GM12891 (cell line): ENCODE measurements around the gene AMBRA1.
A peak's percentile ranks its signal among the peaks of the same experiment; 100 is the strongest.

ENCODE experiments used
- DNase-seq: peaks from one replicate; pipeline ENCODE4 v3.0.0; 2011; ENCODE audit warnings: low spot score; ENCODE audit not compliant: insufficient read length
- FAIRE-seq: peaks from 2 replicates; lab custom pipeline; 2011; peaks lifted over from hg19 to GRCh38; lab: Jason Lieb, UNC
- PAX5 ChIP-seq: IDR thresholded peaks from 2 replicates; pipeline ENCODE4 v1.6.1; 2011; ENCODE audit warnings: low read length, moderate library complexity, mild to moderate bottlenecking; ENCODE audit not compliant: insufficient read depth, severe bottlenecking
- POLR2A ChIP-seq: IDR thresholded peaks from 2 replicates; pipeline ENCODE4 v1.6.1; 2011; ENCODE audit warnings: low read depth, low read length, control low read depth
- POLR2AphosphoS5 ChIP-seq: IDR thresholded peaks from 2 replicates; pipeline ENCODE4 v1.6.1; 2011; ENCODE audit warnings: low read depth, low read length, control low read depth
- POU2F2 ChIP-seq: IDR thresholded peaks from 2 replicates; pipeline ENCODE4 v1.6.1; 2011; ENCODE audit warnings: low read depth, mild to moderate bottlenecking, control low read depth, low read length, moderate library complexity
- SPI1 ChIP-seq: IDR thresholded peaks from 2 replicates; pipeline ENCODE4 v1.6.1; 2011; ENCODE audit warnings: low read depth, low read length, control low read depth
- TAF1 ChIP-seq: IDR thresholded peaks from 2 replicates; pipeline ENCODE4 v1.6.1; 2011; ENCODE audit warnings: low read depth, low read length, control low read depth

AMBRA1 gene

DNA sequence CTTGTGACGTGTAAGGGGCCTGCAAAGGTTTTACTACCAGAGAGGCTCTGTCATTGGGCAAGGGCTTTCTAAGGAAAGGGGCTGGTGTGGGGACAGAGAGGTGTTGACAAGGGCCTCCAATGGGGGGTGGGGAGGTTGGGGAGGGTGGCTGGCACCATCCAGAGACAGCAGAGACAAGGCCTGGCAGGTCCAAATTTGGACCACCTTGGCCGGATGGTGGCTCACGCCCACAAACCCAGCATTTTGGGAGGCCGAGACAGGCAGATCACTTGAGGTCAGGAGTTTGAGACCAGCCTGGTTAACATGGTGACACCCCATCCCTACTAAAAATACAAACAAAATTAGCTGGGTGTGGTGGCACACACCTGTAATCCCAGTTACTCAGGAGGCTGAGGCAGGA lies 200.1 kb downstream of the AMBRA1 start:
- TF ChIP-seq SPI1 (no peak), POLR2A (no peak), POU2F2 (no peak), PAX5 (no peak), TAF1 (no peak), POLR2AphosphoS5 (no peak)
- DNase-seq (no peak), FAIRE-seq (no peak)

DNA sequence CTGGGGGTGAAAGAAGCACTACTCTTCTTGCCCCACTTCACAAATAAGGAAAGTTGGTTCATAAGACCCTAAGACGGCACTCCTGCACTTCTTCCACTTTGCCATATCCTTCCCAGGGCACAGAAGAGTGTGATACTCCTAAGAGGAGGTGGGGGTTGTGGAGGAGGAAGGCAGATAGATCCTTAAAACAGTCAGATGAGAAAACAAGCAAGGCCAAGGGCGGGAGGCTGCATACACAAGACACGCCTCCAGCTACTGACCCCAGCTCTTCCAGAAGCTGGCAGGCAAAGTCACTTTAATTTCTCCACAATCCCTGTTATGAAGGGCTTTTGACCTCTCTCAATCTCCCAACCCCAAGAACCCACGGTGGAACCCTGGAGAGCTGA lies 200.6 kb downstream of the AMBRA1 start:
- no peak for TF ChIP-seq POU2F2
- TF ChIP-seq SPI1, result no peak
- TF ChIP-seq POLR2A, result no peak
- TF ChIP-seq TAF1, result no peak
- TF ChIP-seq POLR2AphosphoS5, result no peak
- TF ChIP-seq PAX5, result no peak
- no peak for FAIRE-seq
- no peak for DNase-seq

DNA sequence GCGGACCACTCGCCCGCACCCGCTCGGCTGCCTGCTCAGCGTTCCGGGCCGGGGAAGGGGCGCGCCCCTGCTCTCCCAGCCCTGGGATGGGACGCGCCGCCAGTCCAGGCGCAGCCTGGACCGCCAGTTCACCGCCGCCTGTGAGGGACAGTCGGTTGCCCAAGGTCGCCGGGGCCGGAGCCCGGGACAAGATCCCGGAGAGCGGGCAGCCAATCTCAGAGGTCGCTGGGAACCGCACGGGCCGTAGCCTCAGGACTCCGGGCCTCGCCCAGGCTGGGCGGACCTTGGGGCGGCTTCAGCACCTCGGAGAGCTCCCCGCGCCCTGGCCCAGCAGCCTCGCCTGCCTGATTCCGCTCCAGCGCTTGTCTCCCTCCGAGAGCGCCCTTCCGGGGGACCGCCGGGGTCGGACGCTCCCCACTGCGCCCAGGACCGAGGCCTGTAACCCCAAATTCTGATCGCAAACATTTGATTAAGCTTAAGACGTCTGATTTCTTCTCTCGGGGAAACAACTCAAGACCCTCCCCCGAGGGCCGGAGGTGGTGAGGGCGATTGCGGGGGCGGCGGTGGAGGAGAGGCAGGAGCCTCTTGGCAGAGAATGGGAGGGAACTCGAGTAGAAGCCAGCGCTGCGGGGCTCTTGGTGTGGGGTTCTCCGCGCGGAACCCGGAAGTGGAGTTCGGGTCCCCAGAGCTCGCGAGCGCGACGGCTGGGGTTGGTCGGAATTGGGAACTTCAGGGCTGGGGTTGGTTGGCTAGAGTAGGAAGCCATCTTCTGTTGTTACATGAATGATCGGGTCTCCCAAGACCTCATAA lies 201.2 kb downstream of the AMBRA1 start:
- FAIRE-seq, result peak; percentile 66
- TF ChIP-seq PAX5 (peak; percentile 30), TAF1 (no peak)
- DNase-seq, result peak; percentile 98

DNA sequence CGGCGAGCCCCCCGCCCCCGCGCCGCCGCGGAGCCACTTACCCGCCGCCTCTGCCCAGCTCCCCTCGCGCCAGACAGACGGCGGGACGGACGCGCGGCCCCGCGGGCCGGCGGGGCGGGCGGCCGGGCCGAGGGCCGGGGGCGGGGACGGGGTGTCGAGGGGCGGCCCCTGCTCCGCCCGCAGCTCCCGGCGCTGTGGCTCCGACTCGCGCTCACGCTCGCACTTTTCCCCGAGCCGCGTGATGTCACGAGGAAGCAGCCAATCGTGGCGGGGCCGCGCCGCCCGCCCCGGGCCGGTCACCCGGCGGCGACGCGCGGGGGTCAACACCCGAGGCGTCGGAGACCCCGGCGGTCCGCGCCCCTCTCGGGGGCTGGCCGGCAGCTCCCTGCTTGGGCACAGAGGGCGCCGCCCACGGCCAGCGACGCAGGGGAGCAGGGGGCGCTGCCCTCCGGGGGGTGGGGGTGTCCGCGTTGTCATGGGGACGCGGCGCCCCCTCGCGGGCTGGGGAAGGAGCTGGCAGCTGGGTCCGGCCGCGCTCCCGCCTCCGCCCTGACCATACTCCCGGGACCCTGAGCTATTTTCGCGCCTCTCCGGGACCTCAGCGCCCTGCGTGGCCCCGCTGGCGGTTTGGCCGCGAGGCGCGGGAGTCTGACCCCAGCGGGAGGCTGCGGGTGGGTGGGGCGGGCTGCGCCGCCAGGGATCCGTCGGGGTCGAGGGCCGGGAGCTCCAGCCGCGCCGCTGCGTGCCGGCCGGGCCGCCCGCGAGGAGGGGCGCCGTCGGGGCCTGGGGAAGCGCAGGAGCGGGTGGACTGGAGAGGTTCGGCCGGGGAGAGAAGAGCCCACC lies 202.0 kb downstream of the AMBRA1 start, which contains the start of gene CHRM4:
CHRM4 (minus strand) TSS at position 199 of the 843 bp plus-strand sequence. CDS start 5,219 bp downstream, outside the sequence.
- no peak for FAIRE-seq
- DNase-seq, result no peak
- TF ChIP-seq POU2F2 (no peak), PAX5 (no peak), TAF1 (no peak), SPI1 (no peak), POLR2AphosphoS5 (no peak)

DNA sequence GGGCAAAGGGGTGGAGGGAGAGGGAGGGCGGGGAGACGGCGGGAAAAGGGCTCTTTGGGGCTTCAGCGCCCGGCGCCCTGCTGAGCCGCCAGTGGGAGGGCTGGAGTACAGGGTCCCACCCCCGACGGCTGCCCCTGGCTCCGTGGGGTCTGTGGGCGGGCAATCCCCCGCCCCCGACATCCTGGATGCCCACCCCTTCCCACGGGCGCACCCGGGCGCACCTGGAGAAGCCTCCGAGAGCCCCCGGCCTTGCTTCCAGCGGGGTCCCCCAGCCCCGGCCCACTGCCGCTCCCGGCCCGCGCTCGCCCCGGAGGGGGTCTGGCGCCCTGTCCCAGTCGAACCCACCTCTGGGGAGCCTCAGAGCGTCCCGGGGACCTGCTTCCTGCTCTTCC lies 202.6 kb downstream of the AMBRA1 start:
- no peak for FAIRE-seq
- no peak for TF ChIP-seq PAX5
- TF ChIP-seq POLR2AphosphoS5, result no peak
- no peak for TF ChIP-seq SPI1
- TF ChIP-seq POU2F2, result no peak
- no peak for TF ChIP-seq TAF1
- TF ChIP-seq POLR2A, result no peak
- DNase-seq, result no peak

DNA sequence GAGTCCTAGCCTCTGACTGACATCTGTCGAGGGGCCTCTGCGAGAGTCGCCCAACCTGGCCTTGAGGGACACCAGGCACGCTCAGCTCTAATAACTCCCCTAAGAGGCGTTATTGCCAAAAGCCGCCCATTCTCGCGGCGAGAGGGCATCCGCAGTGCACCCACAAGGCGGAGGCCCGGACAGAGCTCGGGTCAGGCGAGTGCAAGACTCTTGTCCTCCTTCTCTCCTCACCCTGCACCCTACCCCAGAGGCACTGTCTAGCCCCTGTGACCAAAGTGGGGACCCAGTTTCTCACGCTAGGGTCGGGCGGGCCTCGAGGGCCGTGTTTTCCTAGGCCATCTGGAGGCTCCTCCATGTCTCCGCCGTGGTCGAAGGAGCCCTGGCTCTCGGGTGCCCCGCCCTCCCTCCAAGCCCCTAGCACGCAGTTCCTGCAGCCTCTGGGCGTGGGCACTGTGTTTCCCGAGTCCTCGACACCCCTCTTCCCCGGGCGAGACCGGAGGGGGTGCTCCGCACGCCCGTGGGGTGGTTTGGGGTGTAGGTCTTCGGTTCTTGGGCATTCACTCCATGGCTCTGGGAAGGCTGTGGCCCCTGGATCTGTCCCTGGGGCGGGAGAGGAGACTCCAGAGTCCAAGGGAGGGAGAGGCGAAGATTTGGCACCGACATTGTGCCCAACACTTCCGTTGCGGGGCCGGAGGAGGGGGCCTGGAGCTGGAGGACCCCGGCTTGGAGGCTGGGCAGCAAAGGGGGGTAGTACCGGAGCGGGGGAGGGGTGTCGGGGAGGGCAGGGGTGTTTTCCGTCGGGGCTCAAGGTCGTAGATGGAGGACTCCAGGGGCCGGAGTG lies 203.3 kb downstream of the AMBRA1 start:
- TF ChIP-seq SPI1 (no peak), TAF1 (no peak), POU2F2 (no peak), PAX5 (no peak), POLR2A (no peak), POLR2AphosphoS5 (no peak)
- DNase-seq (no peak), FAIRE-seq (no peak)

DNA sequence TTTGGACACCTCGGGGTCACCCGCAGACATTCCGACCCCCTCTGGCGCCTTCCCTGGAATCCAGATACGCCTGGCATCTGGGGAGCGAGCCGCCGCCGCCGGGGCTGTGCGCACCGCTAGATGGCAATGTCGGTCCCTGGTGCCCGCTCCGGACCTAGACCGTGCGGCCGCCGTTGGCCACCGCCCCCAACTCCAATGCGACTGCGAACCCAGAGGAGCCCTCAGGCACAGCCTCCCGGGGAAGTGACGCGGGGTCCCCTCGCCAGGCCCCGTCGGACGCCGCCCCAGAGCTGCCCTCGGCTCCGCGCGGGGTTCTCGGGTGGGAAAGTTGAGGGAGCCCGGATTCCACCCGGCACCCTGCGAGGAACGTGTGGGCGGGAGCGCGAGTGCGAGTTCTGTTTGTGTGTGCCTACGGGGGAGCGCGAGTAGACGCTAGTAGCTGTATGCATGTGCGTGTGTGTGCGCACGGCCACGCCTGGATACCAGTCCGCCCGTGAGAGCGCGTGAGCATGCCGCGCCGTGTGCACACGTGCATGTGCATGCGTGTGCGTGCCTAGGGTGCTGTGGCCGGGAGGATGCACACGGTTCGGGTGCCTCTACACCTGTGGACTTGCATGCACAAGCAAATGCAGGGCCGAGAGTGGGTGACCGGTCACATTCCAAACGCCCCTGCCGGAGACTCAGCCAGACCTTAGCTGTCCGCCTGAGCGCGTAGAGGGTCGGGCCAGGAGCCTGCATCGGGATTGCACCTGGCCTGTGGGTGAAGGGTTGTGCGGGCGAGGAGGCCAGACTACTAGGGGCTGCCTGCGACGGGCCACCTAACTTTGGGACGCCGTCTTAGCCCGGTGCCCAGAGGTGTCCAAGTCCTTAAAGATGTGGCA lies 204.1 kb downstream of the AMBRA1 start:
- peak; percentile 89 for DNase-seq
- FAIRE-seq, result peak; percentile 90
- TF ChIP-seq POLR2A (no peak), SPI1 (no peak), TAF1 (no peak), PAX5 (no peak)

DNA sequence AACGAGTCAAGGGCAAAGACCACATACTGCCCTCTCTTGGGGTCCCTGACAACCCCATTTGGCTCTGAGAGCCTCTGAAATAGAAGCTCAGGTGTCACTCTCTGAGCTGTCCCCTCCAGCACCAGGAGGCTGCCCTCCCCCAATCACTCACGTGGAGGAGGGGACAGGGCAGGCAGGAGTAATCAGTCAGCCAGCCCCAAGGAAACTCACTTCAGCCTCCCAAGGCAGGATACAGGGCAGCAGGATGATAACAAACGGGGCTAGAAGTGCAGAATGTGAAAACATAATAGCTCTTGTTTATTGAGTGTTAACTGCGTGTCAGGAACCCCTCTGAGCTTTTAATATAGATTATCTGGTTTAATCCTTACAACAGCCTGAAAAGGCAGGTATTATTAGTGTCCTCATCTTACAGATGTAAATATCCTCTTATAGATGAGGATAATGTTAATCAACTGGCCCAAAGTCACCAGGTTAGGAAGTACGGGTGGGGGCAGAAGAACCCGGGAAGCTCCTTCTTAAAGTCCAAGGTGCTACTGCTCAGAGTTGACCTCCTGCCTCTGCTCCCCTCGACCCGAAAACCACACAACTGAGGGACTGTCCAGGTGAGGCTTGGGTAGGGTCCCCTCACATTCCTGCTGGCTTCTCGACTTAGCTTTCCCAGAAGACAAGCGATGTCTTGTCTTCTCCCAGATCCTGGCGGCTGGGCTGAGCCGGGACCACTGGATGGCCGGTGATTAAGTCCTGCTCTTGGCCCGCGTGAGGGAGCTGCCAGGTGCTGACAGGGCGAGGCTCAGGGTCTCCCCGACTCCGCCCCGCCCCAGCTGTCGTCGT lies 205.0 kb downstream of the AMBRA1 start:
- no peak for FAIRE-seq
- TF ChIP-seq TAF1, result no peak
- TF ChIP-seq POLR2AphosphoS5, result no peak
- no peak for TF ChIP-seq PAX5
- TF ChIP-seq POU2F2, result no peak
- no peak for DNase-seq
